HG03521 (cell line): ENCODE measurements around the gene TRIM65.

Experiments
- ATAC-seq: cut with Tn5 transposase; IDR thresholded peaks from one replicate; pipeline ENCODE4 v1.9.1; 2021; ENCODE audit warnings: mild to moderate bottlenecking, moderate library complexity; ENCODE audit not compliant: unreplicated experiment

The TRIM65 gene, protein sequence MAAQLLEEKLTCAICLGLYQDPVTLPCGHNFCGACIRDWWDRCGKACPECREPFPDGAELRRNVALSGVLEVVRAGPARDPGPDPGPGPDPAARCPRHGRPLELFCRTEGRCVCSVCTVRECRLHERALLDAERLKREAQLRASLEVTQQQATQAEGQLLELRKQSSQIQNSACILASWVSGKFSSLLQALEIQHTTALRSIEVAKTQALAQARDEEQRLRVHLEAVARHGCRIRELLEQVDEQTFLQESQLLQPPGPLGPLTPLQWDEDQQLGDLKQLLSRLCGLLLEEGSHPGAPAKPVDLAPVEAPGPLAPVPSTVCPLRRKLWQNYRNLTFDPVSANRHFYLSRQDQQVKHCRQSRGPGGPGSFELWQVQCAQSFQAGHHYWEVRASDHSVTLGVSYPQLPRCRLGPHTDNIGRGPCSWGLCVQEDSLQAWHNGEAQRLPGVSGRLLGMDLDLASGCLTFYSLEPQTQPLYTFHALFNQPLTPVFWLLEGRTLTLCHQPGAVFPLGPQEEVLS

DNA sequence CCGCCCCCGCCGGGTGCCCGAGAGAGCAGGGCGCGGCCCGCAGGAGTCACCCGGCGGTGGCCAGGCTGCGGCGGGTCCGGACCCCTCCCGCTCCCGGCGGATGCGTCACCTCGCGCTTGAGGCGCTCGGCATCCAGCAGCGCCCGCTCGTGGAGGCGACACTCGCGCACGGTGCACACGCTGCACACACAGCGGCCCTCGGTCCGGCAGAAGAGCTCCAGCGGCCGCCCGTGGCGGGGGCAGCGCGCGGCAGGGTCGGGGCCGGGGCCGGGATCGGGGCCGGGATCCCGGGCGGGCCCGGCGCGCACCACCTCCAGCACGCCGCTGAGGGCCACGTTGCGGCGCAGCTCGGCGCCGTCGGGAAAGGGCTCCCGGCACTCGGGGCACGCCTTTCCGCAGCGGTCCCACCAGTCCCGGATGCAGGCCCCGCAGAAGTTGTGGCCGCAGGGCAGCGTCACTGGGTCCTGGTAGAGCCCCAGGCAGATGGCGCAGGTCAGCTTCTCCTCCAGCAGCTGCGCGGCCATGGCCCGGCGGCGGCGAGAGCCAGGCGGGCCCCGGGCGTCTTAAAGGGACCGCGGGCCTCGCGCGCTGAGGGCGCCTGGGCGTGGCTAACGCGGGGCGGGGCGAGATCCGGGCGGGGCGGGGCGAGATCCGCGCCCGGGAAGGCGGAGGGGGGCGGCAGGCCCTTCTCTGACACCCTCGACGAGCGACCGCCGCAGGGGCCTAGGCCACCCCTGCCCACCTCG lies at the start of gene TRIM65:
TRIM65 (minus strand) TSS at position 537 of the 745 bp plus-strand sequence; CDS start at position 523, 14 bp downstream.
- ATAC-seq, result peak; percentile 52

DNA sequence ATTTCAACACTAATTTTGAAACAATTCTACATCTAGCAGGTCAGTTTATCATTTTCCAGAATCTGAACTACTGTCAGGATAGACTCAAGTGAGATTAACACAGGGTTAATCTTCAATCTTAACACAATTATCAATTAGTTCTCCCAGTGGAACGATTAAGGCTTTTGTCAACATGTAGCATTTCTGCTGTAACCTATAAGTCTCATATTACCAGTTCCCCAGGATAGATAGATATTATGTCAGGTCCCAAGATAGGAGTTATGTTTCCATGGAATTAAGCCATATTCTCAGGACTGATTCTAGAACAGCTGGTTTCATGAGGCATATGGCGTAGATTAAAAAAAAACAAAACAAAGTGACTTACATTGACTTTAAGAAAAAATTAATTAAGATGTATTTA lies 48.5 kb upstream of the TRIM65 start:
- ATAC-seq, result no peak

DNA sequence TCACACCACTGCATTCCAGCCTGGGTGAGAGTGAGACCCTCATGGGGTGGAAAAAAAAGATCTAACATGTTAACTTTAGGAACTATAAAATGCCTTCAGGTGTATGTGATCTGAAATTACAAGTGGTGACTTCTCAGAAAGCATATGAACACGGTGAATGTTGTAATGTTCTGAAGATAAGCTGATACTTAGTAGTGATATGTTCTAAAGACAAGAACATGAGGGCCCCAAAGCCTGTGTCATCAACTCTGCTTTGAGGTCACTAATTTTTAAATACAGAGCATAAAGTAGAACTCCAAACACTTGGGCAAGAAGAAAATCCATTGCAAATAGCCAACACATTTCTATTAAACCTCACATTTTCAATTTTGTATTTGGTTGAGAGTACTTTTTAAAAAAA lies 46.7 kb upstream of the TRIM65 start:
- no peak for ATAC-seq

DNA sequence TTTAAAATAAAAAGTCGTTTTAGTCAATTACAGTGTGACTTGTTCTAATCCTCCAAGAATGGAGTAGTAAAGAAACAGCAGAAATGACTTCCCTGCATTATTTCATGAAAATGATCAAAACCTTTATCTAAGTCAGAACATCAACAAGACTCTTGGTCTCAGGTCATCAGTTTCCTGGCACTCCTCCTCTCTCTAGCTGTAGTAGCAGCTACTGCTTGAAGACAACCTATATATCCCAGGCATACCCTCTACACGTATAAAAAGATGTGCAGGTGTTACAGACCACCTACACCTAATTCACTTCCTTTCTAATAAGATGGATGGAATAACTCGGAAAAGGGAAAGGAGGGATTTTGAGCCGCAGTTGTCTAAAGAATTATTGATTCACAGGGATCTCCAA lies 45.7 kb upstream of the TRIM65 start:
- no peak for ATAC-seq

DNA sequence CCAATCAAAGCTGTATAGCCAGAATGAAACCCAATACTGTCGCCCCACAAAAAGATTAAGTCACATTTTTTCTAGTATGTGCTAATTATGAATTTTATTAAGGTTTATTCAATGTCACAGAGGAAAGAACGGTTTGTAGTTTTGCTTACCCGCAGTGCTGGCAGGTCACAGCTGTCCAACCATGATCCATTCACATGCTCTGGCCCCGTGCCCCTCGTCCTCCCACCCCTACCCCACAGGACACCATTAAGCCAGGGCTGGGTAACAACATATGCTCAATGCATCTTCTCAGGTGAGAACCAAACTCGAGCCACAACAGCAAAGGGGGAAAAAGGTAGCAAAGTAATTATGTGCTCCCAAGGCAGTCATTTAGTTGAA lies 44.7 kb upstream of the TRIM65 start:
- no peak for ATAC-seq

DNA sequence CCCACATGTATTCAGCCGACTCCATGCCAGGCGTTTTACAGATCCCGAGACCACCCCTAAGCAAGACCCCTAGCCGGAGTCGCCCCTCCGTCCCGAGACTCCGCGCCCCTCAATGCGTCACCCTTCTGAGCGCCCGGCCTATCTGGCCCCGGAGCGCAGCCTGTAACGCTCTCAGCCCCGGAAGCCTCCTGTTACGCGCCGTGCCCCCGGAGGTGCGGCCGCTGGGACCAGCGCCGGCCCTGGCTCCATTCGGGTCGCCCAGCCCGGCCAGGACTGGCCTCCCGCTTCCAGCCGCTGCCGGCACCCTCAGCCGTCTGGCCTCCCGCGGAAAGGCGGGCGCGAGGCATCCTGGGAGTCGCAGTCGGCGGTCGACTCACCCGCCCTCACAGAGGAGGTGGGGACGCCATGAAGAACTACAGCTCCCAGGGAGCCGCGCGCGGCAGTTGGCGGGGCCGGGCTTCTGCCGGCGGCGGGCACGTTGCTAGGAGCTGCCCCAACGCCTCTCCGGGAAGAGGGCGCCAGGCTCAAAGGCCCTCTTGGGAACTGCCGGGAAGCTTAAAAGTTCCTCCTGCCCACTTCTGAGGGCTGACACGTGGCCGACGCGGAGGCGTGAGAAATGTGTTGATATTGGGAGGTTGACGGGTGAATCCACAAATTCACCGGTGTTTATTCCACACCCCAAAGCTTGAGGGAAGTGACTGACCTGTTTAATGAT lies 44.1 kb upstream of the TRIM65 start, which contains the start of gene FBF1:
FBF1 (minus strand) TSS at position 316 of the 715 bp plus-strand sequence. CDS start 2,893 bp downstream, outside the sequence.
- ATAC-seq, result peak; percentile 96

DNA sequence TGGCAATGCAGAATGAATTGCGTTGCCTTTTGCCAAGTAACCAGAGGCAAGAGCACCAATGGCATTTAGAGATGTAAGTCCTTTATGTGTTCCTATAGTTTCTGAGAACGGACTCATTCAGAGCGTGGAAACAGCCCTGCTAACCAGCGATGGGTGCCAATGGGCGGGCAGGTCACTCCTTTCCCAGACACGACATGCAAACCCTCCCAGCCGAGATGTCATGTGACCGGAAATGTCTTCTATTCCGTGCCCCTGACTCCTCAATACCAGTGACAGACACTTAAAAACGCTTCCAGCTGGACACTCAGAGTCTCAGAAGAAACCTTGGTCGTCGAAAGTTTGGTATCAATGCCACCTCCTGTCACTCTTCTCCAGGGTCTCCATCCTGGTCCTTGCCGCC lies 40.9 kb upstream of the TRIM65 start:
- ATAC-seq, result no peak

DNA sequence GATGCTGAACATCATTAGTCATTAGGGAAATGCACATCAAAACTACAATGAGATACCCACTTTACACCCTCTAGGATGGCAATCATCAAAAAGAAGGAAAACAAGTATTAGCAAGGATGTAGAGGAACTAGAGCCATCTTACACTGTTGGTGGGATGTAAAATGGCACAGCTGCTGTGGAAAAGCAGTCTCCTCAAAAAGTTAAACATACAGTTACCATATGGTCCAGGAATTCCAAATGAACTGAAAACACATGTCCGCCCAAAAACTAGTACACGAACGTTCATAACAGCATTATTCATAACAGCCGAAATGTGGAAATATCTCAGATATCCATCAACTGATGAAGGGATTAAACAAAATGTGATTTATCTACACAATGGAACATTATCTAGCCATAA lies 37.1 kb upstream of the TRIM65 start:
- ATAC-seq, result no peak

DNA sequence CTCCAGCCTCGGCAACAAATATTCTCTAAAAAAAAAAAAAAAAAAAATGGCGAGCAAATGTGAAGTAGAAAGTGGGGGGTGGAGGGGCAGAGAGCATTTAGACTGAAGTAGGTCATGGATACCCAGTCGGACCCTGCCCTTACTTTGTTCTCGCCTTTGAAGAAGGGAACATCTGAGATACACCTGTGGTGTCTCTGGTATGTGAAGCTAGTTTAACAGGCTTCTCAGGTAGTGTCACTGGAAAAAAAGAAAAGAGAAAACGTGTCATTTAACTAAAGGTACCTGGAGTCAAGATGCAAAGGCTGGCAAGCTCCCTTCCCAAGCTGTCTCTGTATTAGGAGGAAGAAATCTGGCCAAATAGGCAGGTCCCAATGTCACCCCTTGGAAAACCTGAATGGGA lies 36.1 kb upstream of the TRIM65 start:
- no peak for ATAC-seq

DNA sequence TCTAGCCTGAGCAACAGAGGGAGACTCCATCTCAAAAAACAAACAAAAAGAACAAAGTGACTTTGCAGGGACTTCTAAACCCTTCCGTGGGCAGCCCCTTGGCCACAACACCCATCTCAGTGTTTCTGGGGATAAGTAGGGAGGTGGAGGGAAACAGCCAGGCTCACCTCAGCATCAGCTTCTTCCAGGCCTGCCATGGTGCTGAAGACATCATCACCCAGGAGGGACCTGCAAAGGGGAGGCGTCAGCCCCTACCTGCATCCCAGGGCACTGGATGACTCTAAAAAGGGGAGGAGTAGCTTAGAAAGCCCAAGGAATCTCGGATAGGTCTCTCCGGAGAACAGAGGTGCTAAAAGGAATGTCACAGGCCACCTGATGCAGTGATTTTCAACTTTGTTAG lies 34.3 kb upstream of the TRIM65 start:
- no peak for ATAC-seq

DNA sequence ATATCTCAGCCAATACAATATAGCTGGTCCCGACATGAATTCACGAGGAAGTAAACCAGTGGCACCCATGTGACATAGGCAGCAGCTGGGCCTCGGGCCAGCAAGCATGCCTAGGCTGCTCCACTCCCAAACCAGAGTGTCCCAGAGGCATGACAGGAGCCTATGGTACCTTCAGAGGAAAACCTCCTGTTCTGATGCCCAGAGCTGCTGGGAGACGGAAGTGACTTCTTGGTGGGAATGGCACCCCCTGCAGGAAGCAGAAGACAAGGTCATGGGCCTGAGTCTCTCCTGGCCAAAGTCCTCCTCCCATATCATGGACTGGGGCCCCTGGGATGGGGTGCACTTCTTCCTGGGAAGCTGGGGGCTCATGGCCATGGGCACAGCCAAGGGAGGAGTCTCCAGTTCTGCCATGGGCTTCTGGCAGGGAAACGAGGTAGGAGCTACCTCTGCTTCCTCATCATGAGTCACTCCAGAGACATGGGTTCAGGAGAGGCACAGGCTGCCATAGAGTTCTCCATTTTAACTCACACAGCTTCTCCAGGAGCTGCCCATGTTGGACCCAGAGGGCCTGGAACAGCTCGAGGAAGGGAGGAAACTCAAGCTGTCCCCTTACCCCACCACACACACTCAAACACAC lies 30.7 kb upstream of the TRIM65 start:
- no peak for ATAC-seq

DNA sequence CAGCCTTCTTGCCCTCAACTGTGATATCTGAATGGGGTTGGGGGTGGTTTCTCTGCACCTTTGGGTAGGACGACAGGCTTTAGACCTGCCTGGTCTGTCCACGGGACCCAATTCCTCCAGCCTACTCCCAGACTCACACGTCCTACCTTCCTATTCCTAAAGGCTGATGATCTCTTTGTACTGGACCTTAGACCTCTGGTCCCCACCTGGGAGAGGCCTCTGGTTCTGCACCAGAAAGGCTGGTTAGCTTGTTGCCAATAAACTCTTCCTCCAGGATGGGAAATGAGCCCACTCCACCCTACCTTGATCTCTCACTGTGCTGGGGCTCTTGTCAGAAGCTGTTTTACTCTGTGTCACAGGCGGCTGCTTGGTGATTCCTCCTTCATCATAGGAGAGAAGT lies 29.7 kb upstream of the TRIM65 start:
- no peak for ATAC-seq

DNA sequence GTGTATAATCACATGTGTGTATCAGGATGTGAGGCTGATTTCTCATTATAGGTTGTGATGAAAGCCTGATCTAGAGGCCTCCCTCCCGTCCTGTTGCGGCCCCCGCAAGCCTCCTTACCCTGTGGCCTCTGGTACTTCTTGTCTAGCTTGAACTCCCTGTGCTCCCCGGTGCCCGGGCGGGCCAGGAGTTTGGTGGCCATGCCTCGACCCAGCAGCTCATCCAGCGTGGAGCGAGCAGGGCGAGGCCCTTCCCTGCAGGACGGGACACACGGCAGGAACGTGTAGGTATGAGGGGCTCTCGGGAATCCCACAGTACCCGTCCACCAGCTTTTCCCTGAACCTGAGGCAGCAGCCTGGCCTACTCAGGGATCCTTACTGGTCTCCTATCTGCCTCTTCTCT lies 29.2 kb upstream of the TRIM65 start:
- ATAC-seq, result no peak

DNA sequence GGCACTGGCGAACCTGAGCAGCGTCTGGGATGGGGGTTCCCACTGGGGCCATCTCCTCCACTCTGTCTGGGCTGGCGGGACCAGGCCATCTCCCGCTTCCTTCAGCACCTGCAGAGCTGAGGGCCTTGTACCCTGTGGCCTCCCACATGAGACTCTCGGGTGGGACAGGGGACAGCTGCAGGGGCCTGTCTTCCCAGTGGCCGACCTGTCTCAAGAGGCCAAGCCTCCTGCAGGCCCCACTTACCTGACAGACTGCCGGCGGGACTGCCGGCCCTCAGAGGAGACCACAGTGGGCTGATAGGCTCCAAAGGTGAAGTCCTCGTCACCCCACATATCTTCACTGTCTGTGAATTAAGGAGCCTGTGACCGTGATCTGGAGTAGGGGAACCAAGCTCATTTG lies 28.4 kb upstream of the TRIM65 start:
- ATAC-seq, result no peak

DNA sequence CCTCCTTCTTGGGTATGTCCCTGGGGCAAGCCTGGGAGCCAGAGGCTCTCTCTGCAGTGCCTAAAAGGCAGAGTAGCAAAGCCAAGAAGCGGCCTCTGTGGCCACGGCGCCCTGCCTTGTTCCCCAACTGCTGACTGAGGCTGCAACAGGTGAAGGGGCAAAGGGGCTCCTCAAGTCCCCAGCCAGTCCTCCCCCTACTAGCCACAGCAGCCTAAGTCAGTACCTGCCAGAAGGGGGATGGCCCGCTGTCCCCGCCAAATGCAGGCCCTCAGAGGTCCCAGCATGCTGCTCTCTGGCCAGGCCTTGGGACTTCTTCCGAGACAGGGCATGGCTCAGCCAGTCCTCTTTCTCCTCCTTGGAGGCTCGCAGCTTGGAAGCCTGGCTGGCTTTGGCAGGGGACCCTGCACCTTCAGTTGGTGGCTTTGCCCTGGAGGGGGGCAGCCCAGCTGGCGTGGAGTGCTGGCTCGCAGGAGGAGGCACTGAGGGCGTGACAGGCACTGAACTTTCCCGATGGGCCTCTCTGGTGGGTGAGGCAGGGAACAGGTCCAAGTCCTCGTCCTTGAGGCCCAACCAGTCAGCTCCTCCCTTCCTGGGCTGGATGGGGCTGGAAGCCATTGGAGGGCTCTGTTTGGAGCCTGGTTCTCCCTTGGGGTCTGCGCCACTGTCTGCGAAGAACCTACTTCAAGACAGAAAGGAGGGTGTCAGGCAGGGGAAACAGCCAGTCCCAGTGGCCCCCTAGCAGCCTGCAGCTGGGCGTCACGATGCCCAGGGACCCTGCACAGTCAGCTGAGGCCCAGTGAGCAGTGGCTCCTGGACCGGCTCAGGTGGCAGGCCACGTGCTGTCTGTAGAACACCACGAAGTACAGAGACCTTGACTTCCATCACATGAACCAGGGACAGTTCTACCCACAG lies 26.5 kb upstream of the TRIM65 start:
- ATAC-seq, result no peak

DNA sequence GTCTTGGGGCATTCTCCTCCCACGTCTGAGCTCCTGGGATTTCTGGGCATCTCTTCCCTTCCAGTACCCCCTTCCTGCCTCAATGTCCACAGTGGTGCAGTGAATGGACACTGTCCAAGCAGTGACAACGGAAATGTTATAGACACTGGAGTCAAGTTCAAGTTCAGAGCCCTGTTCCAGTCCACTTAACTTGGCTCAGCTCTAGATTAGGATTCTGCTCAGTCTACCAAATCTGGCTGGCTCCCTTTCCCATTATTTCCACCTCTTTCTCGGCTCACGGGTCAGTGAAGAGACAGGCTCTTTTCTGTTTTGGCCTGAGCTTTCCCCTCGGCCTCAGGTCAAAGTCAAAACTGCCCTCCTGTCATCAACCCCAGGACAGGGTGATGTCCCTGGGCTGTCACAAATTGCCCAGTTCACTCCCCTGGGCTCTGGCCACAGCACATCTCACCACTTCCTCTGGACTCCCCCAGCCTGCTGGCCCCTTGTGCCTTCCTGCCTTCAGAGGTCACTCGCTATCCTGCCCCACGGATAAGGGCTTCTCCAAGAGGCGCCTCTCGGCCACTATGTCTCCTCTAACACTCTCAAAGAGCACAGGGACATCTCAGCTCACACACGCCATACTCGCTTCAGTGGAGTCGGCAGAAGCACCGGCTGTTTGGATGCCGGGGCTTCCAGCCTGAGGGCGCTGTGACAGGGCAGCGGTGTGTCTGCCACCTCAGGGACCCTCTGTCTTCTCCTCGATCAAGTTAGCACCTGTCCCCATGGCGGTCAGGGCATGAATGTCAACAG lies 25.6 kb upstream of the TRIM65 start:
- no peak for ATAC-seq

DNA sequence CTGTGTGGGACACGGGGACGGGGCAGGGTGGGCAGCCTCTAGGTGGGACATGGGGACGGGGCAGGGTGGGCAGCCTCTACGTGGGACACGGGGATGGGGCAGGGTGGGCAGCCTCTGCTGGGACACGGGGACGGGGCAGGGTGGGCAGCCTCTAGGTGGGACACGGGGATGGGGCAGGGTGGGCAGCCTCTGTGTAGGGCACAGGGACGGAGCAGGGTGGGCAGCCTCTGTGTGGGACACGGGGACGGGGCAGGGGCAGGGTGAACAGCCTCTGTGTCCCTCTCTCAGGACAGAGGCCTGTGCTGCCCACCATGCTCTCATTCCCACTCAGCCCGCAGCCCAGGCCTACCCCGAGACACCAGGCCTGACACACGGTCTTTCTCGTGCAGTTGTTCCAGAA lies 24.8 kb upstream of the TRIM65 start:
- no peak for ATAC-seq

DNA sequence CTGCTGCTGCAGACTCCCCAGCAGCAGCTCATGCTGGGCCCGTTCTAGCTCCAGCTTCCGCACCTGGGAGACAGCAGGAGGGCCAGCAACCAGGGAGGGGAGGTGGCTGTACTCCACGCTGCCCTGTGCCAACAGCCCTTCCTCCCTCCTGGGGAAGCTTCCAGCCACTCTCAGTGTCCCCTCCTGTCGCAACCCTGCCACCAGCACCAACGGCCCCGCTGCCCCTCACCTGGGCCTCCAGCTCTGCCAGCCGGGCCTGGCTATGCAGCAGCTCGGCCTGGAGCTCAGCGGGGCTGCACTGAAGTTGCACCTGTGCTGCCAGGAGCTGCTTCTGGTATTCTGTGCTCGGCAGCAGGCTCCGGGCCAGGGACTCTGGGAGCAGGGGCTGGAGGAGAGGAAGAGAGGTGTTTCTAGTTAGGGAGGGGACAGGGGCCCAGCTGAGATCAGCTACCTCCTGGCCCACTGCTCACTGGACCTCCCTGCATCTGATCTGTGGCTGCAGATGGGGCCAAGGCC lies 23.4 kb upstream of the TRIM65 start:
- no peak for ATAC-seq

DNA sequence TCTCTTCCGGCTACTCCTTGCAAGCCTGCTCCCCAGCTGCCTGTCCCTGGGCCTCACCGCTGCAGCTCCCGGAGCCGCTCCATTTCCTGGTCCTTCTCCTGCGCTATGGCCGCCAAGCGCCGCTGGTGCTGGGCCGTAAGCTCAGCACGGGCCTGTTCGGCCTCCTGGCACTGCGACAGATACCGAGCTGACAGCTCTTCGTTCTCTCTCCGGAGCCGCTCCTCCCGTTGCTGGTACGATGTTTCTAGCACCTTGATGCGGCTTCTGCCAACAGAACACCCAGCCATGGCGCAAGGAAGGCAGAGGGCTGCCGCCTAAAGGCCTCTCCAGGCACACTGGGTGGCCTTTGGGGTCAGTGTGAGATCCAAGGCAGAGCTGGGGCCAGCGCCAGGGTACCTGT lies 22.9 kb upstream of the TRIM65 start:
- ATAC-seq, result no peak
